HG02840 (cell line): ENCODE data around the gene MYO18B.

Experiments used
- ATAC-seq: cut with Tn5 transposase; IDR thresholded peaks from one replicate; pipeline ENCODE4 v1.9.1; 2021; ENCODE audit warnings: mild to moderate bottlenecking, moderate library complexity, moderate number of reproducible peaks; ENCODE audit not compliant: unreplicated experiment, low FRiP score

The MYO18B gene

DNA sequence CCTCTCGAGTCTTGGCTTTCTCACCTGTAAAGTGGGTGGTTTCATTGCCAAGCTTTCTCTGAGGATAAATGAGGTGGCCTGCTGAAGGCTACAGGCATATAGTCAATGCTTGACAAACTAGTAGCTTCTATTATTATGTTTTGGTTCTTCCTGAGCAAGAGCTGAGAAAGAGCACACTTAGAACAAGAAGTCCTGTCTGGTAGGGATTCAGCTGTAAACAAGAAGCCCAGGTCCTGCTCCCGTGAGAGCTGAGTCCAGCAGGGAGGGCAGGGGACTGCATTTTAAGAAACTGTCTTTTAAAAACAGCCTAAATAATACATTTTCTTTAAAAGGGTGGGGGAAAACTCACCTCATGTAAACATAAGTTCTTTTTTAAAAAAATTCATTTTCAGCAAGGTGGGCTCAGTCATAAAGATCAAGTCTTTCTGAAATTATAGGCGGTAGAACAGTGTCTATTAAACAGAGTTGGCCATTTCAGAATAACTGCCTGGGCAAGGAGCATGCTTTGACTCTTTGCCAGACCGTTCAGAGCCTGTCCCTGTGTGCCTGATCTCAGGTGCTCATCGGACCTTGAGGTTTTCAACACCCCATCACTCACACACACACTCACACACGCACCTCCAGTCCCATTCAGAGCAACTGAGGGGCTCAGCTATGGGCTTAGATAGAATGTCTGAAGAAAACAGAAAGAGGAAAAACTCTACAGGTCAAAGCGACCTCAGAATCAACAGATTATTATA, 29.2 kb upstream of the MYO18B start:
- no peak for ATAC-seq

DNA sequence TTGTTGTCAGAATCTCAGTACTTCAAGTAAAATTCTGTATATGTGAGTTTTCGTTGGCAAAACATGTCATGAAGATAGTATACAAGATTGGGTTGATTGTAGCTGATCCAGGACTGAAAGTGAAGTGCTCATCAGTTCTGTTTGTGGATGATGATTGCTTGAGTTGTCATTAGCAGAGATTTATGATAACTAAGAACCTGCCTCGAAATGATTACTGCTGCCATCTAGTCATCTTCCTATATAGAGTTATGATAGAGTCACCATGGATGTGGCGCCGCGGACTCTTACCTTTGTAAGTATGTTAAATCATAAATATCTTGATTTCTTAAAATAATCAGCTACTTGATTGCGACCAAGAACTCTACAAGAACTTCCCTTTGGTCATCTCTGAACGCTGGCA, 27.9 kb upstream of the MYO18B start:
- no peak for ATAC-seq

DNA sequence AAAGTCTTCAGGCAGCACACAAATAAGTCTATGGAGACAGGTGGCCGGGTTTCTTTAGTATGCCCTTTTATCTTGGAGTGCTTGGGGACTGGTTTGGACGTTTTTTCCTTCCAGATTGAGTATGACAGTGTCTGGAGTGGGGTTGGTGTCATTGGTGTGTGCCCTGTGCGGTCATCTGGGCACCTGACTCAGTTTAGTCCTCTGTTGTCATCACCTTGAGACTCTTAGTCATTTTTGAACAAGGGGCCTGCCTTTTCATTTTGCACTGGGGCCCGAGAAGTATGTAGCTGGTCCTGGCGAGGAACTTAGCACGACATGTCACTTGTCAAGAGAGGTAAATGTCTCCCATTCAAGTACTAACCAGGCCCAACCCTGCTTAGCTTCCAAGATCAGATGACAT, 27.2 kb upstream of the MYO18B start:
- no peak for ATAC-seq

DNA sequence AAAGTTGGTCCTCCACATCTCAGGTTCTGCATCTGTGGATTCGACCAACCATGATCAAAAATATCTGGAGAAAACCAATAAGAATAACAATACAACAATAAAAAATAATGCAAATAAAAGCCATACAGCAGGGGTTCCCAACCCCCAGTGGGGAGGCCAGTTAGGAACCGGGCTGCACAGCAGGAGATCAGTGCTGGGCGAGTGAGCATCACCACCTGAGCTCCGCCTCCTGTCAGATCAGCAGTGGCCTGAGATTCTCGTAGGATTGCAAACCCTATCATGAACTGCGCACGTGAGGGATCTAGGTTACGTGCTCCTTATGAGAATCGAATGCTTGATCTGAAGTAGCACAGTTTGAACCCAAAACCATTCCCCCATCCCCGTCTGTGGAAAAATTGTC, 25.4 kb upstream of the MYO18B start:
- ATAC-seq, result no peak

DNA sequence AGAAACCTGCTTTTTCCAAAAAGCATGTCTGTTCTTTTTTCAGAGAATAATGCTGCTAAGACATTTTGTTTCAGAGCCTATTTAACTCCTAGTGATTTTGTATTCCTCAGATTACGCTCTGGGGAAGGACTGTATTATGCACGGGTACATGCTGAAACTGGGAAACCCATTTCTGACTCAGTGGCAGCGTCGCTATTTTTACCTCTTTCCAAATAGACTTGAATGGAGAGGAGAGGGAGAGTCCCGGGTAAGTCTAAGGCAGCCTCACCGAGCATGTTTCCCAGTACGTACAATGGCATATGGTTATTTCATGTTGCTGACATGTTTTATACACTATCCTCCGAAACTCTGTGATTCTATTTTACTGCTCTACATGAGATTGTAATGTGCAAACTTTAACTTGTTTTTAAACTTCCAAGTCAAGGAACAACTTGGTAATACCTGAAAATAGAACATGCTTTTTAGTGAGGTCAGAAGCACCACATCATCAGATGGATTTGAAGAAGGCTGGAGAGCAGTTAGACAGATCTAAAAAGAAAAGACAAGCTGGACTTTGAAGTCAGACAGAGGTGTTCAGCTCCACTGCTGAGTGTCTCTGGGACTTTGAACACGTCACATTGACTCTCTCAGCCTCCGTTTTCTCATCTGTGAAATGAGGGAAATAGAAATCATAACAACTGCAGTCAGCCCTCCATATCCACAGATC, 23.7 kb upstream of the MYO18B start:
- no peak for ATAC-seq

DNA sequence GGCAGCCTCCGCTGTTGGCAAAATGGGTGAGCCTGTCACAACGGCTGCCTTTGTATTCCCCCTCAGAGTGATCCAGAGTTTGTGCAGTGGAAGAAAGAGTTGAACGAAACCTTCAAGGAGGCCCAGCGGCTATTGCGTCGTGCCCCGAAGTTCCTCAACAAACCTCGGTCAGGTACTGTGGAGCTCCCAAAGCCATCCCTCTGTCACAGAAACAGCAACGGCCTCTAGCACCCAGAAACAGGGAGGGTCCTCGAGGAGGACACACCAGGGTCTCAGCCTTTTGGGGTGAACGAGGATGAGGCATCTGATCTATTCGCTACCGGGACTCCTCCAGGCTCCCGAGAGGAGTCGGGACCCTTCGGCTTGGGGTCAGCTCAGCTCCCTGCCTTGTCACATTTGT, 19.8 kb upstream of the MYO18B start:
- no peak for ATAC-seq

DNA sequence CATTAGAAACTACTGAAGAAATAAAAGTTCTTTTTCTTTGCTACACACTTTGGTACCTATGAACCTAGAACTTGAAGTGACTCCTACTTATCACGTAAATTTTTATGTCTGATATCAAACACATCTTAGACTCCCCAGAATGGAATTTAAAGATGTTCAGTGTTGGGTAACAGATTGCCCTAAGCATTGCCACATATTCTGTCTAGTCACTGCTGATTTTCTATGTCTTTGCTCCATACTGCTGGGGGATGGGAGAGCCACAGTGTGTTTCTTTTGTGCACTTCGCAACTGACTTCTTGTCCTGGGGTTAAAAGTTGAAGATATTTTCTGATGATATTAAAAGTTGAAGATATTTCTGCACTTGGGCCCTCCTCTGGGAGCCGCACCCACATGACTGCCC, 19.4 kb upstream of the MYO18B start:
- ATAC-seq, result no peak

DNA sequence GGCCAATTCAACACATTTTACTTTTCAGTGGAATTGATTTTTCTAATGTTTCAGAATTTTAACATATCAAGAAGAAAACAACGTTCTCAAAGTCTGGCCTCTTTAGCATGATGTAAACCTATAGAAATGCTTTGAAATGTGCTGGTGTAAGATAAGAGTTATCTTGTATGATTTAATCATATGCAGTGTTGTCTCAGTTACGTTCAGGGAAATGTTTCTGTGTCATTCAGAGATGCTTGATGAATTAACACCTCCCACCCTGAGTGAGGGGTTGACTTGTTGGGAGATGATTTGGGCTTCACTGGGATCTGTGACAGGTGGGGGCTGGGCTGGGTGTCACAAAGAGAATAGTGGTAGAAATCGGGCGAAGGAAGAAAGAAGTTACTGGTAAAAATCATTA, 15.7 kb upstream of the MYO18B start:
- no peak for ATAC-seq

DNA sequence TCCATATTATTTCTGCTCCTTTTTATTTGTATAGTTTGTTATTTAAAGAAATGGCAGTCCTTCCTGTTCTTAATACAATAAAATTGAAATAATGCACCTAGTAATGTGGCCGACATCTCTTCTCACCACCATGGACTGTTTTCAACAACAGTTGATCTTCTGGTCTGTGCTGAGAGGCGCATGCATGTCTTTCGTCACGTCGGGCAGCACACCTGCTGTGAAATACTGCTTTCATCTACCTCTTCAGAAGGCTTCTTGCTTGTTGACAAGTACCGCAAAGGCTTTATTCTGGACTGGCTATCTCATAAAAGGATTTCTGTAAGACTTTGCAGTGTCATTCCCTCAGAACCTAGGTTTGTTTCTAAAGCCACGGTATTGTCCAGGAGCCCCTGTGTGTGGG, 13.9 kb upstream of the MYO18B start:
- no peak for ATAC-seq

DNA sequence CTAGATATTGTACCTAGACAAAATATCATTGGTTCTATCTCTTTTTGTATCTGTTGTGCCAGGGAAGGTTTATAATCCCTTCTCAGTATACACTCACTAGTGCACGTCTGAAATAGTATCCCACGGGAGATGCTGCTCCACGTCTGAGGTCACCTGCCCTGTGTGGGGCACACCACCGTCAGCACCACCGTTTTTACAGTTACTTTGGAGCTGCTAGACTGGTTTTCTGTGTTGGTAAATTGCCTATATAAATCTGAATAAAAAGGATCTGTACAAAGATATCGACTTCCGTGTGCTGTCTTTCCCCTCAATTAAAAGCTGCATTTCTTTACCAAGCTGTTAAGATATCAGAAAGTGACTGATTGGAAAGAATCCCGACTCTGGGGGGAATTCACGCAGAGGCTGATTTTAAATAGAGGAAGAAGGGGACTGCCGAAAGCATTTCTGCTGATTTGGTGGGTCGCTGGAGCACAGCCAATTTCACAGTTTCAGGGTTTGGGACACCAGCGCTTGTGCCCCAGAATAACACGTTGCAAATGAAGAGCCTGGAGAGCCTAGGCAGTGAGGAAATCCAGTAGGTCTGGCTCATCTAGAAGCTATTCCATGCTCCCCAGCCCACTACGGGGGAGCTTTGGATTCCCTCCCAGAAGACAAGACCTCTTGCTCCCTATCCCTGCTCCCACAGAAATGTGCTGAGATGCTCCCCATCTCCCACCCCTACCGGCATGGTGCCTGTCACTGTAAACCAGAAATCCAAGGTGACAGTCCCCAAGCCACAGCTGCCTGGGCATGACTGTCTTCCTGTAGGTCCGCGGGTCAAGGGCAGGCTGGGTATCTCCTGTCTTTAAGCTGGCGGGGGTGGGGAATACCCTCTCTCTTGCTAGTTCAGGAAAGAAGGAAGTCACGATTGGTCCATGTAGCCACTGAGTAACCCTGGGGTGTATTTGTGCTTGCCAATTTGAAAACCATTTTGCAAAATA, 12.7 kb upstream of the MYO18B start:
- no peak for ATAC-seq

DNA sequence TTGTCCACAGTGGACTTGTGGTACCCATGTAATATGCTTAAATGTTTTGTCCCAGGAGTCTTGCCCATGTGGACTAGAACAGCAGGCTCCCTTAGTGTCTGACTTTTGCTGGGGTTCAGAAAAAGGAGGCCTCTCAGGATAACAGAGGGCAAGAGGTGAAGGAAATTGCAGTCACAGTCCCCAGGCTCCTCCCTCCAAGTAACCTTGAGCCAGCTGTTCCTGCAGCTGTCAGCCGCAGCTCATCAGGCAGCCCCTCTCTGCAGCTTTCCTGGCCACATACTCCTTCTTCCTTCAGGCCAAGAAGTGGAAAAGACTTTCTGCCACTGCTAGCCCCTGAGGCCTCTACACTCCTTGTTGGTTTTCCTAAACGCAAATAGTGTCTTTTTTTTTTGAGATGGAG, 6.3 kb upstream of the MYO18B start:
- ATAC-seq, result no peak

DNA sequence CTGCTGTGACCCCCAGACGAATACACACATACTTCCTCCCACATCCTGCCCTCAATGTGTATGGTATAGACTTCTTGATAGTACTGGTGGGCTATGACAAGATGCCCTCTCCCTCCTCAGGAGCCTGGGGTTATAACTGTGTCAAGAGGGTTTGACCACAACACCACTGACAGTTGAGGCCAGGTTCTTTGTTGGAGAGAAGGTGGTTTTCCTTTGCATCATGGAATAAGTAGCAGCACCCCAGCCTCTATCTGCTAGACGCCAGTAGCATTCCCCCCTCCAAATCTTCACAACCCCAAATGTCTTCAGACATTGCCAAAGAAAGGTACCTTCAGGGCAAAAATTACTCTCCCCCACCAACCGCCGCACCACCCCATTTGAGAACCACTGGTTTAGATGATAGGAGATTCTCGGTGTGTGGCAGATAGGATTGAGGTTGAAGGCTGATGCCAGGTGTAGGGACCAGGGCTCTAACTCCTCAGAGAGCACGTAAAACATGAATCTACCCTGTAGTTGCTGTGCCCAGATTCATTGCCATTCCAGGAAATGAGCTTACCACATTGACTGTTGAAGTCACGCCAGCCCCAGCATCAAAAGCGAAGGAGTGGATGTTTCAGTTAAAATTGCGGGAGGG, 5.5 kb upstream of the MYO18B start:
- no peak for ATAC-seq

DNA sequence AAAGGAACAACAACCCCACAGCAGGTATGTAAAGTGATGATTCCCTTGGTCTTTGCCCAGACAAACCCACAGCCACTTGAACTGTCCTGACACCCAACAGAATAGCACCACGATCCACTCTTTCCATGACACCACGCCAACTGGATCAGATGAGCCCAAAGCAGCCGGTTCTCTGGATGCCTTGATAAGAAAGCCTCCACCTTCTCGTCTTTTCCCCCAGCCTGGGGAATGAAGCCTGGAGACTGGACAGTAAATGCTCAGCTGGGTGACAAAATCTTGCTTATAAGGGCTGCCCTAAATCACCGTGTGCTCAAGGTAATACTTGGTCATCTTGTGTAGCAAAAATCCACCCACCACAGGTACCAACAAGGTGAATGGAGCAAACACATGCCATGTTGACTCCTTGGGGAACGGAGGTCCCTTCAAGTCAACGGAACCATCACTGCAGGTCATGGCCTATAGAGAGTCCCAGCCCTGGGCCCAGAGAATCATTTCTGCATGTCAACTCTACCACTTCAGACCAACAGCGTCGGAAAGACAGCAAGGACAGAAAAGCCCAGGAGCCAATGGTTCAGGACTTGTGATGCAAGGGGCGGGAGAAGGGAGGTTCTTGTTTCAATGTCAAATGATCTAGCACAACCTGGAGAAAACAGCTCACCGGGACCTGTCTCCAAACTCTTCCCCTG, 2.2 kb upstream of the MYO18B start:
- no peak for ATAC-seq

DNA sequence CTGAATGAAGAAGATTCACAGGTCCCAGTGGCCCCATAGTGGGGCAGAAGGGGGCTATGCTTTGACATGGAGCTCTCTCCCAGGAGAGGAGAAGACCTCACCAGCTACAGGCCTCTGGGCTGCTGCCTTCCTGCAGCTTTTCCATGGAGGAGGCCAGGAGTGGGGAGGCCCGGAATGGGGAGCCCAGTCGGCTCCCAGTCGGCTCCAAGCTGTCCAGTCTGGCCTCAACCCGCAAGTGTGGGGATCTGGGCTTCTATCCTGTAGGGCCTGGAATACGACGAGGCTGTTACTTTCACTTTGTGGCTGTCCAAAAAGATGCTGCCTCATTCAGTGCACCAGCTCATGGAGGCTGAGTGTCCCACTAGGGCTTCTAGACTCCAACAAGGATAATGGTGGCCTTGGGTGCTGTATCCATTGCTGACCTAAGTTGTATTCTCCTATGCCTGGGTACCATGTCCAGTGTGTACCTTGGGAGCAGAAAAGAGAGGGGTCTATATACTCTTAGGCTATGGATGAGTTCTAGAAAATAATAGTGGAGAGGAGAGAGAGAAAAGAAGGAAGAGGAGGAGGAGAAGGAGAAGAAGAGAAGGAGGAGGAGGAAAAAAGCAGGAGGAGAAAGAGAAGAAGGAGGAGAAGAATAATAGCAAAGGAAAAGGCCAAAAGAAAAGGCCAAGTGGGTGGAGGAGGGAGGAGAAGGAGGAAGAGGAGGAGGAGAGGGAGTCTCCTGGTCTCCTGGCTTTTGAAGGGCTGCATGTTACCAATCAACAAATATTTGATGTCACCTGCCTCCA, 1.1 kb downstream of the MYO18B start:
- no peak for ATAC-seq

DNA sequence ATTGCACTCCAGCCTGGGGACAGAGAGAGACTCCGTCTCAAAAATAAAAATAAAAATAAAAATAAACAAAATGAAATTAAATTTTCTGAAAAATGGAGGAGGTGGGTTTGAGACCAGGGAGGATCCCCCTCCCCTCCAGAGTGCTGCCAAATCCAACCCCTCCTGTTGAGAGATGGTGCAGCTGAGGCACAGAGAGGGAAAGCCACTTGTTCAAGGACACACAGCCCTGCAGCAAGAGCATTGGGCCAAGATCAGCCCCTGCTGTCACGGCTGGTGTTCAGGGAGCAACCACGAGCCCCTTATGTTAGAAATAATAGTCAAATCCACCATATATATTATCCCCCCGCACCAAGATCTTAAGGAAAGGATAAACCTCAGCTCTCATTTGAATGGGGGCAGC, 2.7 kb downstream of the MYO18B start:
- no peak for ATAC-seq

DNA sequence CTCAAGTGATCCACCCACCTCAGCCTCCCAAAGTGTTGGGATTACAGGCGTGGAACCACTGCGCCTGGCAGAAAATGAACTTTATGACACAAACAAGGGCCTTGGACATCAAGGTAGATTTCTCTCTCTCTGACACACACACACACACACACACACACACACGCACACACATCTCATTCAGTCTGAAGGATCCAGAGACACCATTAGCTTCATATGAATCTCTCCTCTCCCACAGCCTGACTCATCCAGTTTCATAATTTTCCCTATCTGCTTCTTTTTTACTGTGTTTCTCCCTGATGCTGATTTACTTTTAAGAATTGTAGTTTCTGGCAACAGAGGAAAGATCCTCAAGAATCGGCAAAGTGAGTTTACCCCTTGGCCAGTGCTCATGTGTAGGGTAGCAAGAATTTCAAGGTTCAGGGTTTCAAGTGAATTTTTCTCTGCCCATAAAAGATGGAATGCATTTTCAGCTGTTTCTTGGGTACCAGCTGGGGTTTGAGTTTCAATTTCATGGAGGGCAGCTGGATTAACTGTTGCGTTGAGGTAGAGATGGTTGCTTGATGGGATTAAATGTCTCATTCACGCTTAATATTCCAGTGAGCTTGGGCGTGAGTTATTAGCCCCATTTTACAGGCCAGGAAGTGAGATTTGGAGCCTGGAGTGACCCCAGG, 3.5 kb downstream of the MYO18B start:
- ATAC-seq, result no peak

DNA sequence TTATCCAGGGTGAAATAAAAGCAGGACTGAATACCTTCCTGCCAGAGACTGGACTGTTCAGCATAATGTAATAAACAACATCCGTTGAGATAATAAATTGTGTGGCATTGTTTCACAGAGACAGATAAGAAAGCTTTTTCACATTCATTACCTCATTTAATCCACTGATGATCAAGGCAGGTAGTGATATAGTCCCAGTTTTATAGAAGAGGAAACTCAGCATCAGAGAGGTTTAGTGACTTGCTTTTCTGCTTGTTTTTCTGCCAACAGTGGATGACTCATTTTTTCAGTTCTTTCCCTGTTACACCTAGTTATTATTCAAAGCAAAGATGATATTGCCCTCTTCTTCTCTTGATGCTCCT, 4.0 kb downstream of the MYO18B start:
- ATAC-seq, result no peak

DNA sequence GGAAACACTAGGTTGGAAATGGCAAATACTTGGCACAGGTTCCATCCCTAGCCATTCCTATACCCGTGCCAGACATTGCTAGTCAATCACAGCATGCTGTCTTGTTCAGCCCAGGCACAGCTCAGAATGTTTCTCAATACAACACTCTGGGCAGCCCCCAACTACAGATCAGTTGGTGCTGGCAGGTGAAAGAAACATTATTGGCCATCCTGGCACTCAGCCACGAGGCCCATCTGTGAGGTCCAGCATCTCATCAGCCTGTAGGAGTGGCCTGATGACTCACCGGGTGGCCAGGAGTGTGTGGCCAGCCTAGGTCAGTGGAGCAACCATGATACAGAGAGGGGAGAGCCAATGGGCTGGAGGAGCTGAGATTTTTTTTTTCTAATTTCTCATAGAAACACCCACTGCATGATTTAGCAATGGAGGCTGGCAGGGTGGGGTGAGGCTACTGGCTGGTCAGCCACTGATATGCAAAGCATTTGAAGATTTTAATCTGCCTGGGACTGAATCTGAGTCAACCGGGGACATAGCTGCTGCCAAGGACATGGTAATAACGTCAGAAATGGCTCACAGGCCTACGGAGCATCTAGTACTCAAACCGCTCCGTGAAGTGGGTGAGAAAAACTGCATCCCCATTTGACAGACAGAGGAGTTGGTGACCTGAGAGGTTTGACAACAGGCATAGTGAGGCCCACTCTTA, 5.4 kb downstream of the MYO18B start:
- ATAC-seq, result no peak
